ENCODE measurements around the gene RABGAP1L.

GRCh38 chr1:174701565-174701964 is 542.2 kb downstream of the RABGAP1L start:
- TF ChIP-seq CTCF (IDR thresholded peaks at IDR 0.05; ENCODE audit: control extremely low read depth in 1 of 3, insufficient read depth in 1 of 3, low read depth in 1 of 3, low read length in 3 of 3) (no peak), EZH2 (IDR thresholded peaks at IDR 0.05; ENCODE audit: low read depth, low read length, severe bottlenecking) (no peak), MAFK (IDR thresholded peaks at IDR 0.05; ENCODE audit: low read depth, low read length) (no peak)

Data from H1 (cell line).